ENCODE data around the gene UNC119B.
A peak's percentile ranks its signal among the peaks of the same experiment; 100 is the strongest.
"Not testable (repeated sequence)": the region's sequence is repeated elsewhere in the genome, so short reads cannot be mapped to it uniquely, and the experiment has no call there.

The UNC119B gene

DNA sequence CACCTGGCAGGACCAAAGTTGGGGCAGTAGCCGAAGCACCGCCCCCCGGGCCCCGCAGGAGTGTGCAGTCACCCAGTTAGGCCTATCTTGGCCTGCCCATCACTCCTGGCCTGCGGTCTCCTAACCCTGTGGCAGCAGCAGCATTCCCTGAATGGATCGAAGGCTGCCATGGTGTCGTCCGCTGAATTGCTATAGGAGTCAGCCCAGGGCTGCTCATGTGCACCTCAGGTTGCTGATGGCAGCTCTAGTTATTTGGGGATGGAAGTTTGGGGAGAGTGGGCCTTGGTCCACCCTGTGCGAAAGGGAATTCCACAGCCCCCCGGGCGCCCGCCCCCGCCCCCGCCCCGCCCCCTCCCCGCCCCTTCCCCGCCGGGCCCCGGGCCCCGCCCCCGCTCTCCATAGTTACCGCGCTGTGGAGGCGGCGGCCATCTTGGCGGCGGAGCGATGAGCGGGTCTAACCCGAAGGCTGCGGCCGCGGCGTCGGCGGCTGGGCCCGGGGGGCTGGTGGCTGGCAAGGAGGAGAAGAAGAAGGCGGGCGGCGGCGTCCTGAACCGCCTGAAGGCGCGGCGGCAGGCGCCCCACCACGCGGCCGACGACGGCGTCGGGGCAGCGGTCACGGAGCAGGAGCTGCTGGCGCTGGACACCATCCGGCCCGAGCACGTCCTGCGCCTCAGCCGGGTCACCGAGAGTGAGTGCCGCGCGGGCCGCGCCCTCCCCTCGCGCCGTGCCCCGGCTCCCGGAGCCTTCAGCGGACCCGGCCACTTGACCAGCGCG, at the start of gene UNC119B:
UNC119B (plus strand) TSS at position 428 of the 774 bp plus-strand sequence; CDS start at position 445, 17 bp downstream.
- DNase-seq (ENCODE audit: low read depth), result peak; percentile 64

DNA sequence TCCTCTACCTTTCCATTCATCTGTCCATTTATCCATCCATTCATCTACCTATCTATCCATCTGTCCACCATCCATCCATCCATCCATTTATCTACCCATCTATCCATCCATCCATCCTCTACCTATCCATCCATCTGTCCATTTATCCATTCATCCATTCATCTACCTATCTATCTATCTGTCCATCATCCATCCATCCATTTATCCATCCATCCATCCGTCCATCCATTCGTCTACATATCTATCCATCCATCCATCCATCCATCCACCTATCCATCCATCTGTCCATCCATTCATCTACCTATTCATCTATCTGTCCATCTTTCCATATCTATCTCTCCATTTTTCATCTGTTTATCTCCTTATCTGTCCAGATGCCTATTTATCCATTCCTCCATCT, 48.8 kb upstream of the UNC119B start:
- DNase-seq (ENCODE audit: low read depth), result no peak

GRCh38 chr12:120662879-120663278, 47.4 kb upstream of the UNC119B start:
- DNase-seq (ENCODE audit: low read depth), result no peak

DNA sequence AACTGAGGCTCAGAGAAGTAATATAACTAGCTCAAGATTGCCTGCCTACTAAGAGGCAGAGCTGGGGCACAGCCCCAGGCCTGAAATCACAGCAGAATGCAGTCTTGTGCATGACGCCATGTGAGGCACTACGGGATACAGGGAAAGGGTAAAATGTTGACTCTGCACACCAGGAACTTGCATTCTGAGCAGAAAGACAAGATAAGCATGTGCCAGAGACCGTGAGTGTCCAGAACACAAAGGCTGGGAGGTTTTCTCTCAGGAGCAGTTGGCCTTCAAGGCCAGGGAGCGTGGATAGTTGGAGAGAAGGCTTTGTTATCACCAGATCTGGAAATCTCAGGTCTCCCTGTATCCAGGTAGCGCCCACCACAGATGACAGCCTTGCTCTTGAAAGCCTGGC, 46.5 kb upstream of the UNC119B start:
- no peak for DNase-seq (ENCODE audit: low read depth)

DNA sequence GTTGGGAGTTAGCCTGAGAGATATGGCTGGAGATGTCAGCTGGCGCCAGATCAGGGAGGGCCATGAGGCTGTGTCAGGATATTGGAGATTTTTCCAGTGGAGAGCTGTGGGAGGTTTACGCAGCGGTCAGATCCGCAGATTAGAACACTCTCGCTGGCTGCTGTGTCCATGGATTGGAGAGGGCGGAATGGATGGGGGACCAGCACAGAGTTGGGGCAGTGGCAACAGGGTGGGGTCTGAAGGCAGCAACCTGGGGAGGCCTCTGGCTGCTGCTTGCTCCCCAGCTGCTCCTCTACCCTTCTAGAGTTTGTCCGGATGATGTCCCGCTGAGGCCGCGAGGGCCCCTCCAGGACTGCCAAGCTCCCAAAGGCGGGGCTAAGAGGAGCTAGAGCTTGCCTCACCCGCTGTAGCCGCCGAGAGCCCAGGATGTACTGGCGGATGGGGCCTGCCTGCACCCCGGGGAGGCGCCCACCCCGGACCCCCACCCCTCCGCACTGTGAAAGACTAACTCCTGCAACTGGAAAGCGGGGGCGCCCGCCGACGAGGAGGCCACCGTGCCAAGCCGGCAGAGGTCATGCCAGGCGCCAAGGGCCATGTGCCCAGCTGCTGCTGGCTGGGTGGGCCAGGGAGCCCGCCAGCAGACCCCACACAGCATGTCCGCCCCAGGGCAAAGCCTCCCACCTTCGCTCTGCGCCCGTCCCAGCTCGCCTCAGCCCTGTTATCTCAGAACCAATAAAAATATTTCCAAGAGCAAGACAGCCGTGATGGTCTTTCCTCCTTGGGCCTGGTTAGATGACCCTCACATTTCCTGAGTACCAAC, 43.5 kb upstream of the UNC119B start:
- no peak for DNase-seq (ENCODE audit: low read depth)

DNA sequence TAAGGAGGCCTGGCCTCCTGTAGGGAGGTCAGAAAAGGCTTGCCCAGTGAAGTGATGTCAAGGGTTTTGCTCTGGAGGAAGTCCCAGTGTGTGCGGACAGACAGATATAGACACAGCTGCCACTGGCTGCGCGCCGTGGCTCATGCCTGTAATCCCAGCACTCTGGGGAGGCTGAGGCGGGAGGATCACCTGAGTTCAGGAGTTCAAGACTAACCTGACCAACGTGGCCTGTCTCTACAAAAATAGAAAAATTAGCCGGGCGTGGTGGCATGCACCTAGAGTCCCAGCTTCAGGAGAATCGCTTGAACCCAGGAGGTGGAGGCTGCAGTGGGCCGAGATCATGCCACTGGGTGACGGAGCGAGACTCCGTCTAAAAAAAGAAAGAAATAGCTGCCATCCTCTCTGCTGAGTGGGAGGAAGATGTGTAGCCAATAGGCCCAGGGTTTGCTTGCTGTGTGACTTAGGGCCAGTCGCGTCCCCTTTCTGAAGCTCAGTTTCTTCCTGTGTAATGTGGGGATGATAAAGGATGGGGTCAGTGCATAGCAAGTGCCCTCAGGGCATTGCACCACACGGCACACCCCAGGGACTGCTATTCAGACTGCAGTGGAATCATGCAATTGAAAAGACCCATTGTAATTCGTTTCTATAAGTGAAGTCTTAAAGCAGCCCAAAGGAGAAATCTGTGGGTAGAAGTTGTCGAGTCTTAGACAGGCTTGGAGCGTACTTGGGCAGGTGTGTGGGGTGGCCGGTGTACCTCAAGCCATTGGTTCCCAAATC, 42.0 kb upstream of the UNC119B start:
- no peak for DNase-seq (ENCODE audit: low read depth)

- DNase-seq (ENCODE audit: low read depth), result no peak
These were observed 41.1 kb upstream of the UNC119B start for GRCh38 chr12:120668868-120669840.

DNA sequence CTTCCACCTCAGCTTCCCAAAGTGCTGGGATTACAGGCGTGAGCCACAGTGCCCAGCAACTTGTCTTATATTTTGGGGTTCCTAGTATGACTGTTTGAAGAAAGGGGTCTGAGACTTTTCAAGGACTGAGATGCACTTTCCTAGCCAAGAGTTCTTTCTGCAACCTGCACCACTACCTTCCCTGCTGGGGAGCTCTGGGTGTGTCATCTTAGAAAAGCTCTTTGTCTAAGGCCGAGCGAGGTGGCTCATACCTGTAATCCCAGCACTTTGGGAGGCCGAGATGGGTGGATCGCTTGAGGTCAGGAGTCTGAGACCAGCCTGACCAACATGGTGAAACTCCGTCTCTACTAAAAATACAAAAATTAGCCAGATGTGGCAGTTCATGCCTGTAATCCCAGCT, 40.0 kb upstream of the UNC119B start:
- not testable (repeated sequence) for DNase-seq (ENCODE audit: low read depth)

DNA sequence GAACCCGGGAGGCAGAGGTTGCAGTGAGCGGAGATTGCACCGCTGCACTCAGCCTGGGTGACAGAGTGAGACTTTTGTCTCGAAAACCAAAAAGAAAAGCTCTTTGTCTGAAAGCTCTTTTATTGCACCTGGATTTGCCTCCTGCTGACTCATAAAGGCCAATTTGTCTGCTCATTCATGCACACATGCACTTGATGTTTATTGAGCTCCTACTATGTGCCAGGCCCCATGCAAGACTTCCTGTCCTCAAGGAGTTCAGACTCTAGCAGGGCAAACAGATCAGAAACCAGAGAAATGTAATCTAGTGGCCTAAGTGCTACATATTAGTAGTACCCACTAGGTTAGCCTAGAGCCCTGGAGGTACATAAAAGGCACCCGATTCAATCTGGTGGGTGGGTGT, 39.6 kb upstream of the UNC119B start:
- no peak for DNase-seq (ENCODE audit: low read depth)

- DNase-seq (ENCODE audit: low read depth), result no peak
These were observed 36.1 kb upstream of the UNC119B start for GRCh38 chr12:120674097-120674636.

DNA sequence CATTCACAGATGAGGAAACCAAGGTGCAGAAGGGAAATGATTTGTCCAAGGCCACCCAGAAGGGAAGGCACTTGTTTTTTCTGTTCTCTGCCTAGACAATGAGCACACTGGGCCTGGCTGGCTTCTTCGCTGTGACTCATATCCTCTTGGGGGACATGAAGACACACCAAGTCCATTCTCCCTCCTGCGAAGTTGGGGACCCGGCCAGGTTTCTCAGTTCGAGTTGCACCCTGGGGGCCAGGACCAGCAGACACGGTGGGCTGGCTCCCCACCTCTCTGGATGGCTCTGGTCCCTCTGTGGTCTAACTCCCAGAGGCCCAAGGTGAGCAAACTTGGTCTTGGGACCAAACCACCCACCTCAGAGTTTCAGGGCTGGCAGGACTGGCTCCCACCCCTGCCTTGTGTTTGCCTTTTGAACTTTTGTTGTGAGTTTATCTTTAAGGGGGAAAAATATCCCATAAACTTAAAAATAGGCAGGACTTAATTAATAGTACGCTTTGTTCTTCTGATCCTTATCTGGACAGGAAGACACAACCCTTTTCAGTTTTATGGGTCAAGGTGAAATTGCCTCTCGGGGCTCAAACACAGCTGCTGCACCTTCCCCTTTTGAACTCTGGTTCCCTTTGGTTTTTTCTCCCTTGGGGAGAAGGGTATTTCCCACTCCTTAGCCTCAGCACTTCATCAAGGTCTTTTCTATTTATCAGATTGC, 32.3 kb upstream of the UNC119B start:
- DNase-seq (ENCODE audit: low read depth), result no peak

- no peak for DNase-seq (ENCODE audit: low read depth)
These were observed 31.7 kb upstream of the UNC119B start for GRCh38 chr12:120678572-120678971.

GRCh38 chr12:120680165-120680738, 30.0 kb upstream of the UNC119B start:
- DNase-seq (ENCODE audit: low read depth), result no peak

DNA sequence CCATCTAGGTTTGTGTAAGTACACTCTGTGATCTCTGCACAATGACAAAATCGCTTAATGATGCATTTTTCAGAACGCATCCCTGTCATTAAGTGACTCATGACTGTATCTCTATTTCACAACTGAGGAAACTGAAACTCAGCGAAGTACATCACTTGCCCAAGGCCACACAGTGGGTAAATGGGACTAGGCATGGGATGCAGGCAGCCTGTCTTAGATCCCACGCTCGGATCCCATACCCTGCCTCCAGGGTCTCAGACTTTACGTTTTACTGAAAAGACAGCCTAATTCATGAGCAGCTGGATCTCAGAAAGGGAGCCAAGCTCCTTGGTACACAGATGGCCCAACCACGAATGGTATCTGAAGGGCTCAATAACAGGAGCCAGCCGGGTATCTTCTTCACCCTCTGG, 25.7 kb upstream of the UNC119B start:
- no peak for DNase-seq (ENCODE audit: low read depth)

DNA sequence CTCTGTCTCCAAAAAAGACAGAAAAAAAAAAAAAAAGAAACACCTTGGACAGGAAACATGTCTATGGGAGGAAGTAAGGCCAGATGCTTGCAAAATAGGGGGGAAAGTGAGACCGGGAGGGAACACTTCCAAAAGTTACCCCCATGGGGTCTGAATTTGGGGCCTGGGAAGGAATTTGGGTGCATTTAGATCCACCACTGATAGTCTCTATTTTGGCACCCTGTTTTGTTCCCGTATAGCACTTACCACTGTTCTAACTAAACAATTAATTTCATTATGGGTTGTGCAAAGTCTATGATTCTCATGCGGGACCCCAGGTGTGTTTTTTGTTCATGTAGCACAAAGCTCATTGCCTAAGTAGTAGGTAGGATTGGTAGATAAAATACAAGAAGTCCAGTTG, 24.7 kb upstream of the UNC119B start:
- no peak for DNase-seq (ENCODE audit: low read depth)

DNA sequence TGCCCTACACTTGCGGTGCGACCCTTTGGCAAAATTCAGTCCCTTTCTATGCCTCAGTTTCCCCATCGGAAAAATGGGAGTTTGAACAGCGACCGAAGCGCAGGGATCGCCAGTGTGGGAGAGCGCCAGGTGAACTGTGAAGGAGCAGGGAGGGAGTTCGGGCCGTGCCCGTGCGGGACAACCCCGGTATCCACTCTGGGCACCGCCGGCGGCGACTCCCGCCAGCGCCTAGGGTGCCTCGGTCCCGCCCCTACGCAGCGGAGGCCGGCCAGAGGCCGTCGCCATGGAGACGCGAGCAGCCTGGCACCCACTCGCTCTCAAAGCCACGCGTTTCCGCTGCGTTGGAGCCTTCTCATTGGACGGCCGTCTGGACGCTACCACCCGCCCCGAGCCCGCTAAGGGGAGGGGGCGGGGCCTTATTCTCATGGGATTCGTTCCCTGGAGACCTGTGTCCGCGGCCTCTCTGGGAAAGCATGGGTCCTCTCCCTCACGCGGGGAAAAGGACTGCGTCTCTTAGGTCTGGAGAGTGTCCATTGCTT, 24.0 kb upstream of the UNC119B start:
- peak; percentile 96 for DNase-seq (ENCODE audit: low read depth)

DNA sequence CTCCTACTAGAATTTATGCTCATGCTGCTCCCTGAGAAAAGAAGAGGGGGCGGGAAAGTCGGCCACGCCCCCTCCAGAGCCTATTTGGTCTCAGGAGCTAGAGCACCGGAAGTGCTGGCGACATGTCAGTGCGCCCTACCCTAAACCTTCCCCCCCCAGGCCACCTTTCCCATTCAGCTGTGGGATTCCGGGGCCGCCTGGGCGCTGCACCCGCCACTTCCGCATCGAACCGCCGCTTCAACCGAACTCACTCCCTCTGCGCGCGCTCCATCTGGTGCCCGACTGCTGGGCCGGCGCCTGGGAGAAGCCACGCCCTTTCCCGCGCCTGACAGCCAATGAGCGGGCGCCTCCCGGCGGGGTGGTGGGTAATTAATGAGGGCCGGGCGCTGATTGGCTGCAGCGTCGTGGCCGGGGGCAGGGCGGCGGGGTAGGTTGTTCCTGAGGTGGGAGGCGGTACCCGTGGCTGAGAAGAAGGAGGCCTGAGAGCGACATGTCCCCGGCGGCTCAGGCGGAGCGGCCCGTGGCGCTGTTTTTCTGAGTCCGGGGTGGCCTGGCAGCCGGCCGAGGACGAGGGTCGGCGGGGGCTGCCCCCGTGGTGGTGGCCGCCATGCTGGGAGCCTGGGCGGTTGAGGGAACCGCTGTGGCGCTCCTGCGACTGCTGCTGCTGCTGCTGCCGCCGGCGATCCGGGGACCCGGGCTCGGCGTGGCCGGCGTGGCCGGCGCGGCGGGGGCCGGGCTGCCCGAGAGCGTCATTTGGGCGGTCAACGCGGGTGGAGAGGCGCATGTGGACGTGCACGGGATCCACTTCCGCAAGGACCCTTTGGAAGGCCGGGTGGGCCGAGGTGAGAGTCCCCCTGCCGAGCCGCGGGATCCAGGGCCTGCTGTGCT, 23.3 kb upstream of the UNC119B start, which contains the start of gene MLEC:
MLEC (plus strand) TSS at position 460 of the 888 bp plus-strand sequence; CDS start at position 608, 148 bp downstream.
- peak; percentile 98 for DNase-seq (ENCODE audit: low read depth)

- DNase-seq (ENCODE audit: low read depth), result no peak
These were observed 22.5 kb upstream of the UNC119B start for GRCh38 chr12:120687578-120688289.
